ENCODE data around the gene SPATC1L. TPM values are rescaled to one million over a fixed set of nuclear protein-coding genes. Genes with fewer than 3 reads are reported as not detected.

SPATC1L gene
- total and polyA plus RNA-seq, 2 donors (not counting 1 experiment from before 2014, with no cell fraction given) = 11.4 to 15.4 TPM

DNA sequence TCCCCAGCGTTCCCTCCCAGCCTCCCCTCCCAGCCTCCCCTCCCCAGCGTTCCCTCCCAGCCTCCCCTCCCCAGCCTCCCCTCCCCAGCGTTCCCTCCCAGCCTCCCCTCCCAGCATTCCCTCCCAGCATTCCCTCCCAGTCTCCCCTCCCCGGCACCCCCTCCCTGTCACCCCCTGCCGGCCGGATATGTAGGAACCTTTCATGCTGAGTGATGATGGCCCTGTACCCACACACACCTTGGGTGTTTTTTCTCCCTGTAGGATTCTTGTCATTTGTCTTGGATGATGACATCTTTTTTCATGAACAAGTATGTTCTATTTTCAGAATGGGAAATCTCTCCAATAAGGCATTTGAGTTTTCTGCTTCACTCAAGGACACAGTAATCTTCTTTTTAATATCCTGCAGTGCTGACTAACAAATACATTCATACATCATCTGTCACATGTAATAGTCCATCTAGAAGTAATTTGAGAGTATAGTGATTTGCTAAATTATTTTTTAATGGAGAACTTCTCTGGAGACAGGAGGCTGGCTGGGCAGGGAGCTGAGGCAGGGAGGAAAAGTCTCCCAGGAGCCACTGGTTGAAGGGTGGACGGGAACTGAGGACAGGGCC, 48.4 kb downstream of the SPATC1L start:
- no peak overlapping the region for H3K4me2 ChIP-seq (replicated peaks; ENCODE audit: low read depth, low read length, poor library complexity, severe bottlenecking)
- peaks cover 3% of the 10 kb centered on the region for H3K27me3 Mint-ChIP-seq
- POLR2A ChIA-PET = no interaction called here
- H3K27ac Mint-ChIP-seq = no peak overlapping the region
- no peaks in the 10 kb centered on the region for H3K4me1 Mint-ChIP-seq
- H3K4me3 Mint-ChIP-seq = no peak overlapping the region
- no peaks in the 10 kb centered on the region for H4K20me1 ChIP-seq (ENCODE audit: control insufficient read depth, insufficient read depth, low read length, poor library complexity, severe bottlenecking)
- no peak overlapping the region for H3K4me3 ChIP-seq (ENCODE audit: control extremely low read depth in 1 of 5, extremely low read depth in 1 of 5, insufficient read depth in 1 of 5, low read depth in 2 of 5, low read length in 4 of 5)
- no peaks in the 10 kb centered on the region for H3K9me3 Mint-ChIP-seq (ENCODE audit: insufficient read depth)
- H3K27ac ChIP-seq (ENCODE audit: low read length in 2 of 2) = no peak overlapping the region
- TF ChIP-seq EZH2 (IDR thresholded peaks at IDR 0.05; ENCODE audit: borderline replicate concordance, insufficient read depth, low read depth, low read length, poor library complexity, severe bottlenecking) = no peak
- TF ChIP-seq, protein P1, sequence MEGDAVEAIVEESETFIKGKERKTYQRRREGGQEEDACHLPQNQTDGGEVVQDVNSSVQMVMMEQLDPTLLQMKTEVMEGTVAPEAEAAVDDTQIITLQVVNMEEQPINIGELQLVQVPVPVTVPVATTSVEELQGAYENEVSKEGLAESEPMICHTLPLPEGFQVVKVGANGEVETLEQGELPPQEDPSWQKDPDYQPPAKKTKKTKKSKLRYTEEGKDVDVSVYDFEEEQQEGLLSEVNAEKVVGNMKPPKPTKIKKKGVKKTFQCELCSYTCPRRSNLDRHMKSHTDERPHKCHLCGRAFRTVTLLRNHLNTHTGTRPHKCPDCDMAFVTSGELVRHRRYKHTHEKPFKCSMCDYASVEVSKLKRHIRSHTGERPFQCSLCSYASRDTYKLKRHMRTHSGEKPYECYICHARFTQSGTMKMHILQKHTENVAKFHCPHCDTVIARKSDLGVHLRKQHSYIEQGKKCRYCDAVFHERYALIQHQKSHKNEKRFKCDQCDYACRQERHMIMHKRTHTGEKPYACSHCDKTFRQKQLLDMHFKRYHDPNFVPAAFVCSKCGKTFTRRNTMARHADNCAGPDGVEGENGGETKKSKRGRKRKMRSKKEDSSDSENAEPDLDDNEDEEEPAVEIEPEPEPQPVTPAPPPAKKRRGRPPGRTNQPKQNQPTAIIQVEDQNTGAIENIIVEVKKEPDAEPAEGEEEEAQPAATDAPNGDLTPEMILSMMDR (IDR thresholded peaks at IDR 0.05) = no peak
- H3K36me3 ChIP-seq (replicated peaks in 1 of 2; ENCODE audit: control extremely low read depth in 1 of 2, control insufficient read depth in 1 of 2, extremely low read depth in 1 of 2, insufficient read depth in 2 of 2, low read length in 1 of 2) = no peaks in the 10 kb centered on the region
- no peak for ATAC-seq (ENCODE audit: low read depth)
- no peaks in the 10 kb centered on the region for H3K27me3 ChIP-seq (replicated peaks in 1 of 4; ENCODE audit: control extremely low read depth in 1 of 4, control insufficient read depth in 3 of 4, insufficient read depth in 4 of 4, low read length in 3 of 4)
- peaks cover 0 to 3% (median 0%) of the 10 kb centered on the region in 3 donors for H3K9me3 ChIP-seq (ENCODE audit: control extremely low read depth in 1 of 3, control insufficient read depth in 2 of 3, insufficient read depth in 1 of 3, low read length in 2 of 3)
- no peak for DNase-seq
- no peak overlapping the region for H3K9ac ChIP-seq (ENCODE audit: low read length)
- no peaks in the 10 kb centered on the region for H3K4me1 ChIP-seq (ENCODE audit: control insufficient read depth in 2 of 2, insufficient read depth in 2 of 2, low read length in 2 of 2)
- intact Hi-C loops (cut with micrococcal nuclease) = no loop called here
- H3K79me2 ChIP-seq (ENCODE audit: control insufficient read depth, insufficient read depth, low read length) = no peaks in the 10 kb centered on the region
- no peak overlapping the region for H2AFZ ChIP-seq (ENCODE audit: insufficient read depth, low read depth, low read length, poor library complexity, severe bottlenecking)
- WGBS (ENCODE audit: insufficient coverage) = 92% methylated on average over 1 of the region's 7 CpGs
- CTCF ChIA-PET = no interaction called here

- WGBS (ENCODE audit: insufficient coverage) = 97% methylated on average over 85 of the region's 85 CpGs
- H3K4me1 ChIP-seq (ENCODE audit: control insufficient read depth in 2 of 2, insufficient read depth in 2 of 2, low read length in 2 of 2) = no peaks in the 10 kb centered on the region
- no peak overlapping the region for H3K4me3 ChIP-seq (ENCODE audit: control extremely low read depth in 1 of 5, extremely low read depth in 1 of 5, insufficient read depth in 1 of 5, low read depth in 2 of 5, low read length in 4 of 5)
- H3K9ac ChIP-seq (ENCODE audit: low read length) = no peak overlapping the region
- DNase-seq (no peak), ATAC-seq (ENCODE audit: low read depth) (no peak)
- Mint-ChIP-seq H3K9me3 (ENCODE audit: insufficient read depth) (no peaks in the 10 kb centered on the region), H3K4me1 (no peaks in the 10 kb centered on the region), H3K27ac (no peak overlapping the region), H3K27me3 (peaks cover 3% of the 10 kb centered on the region), H3K4me3 (no peak overlapping the region)
- H3K9me3 ChIP-seq (ENCODE audit: control extremely low read depth in 1 of 3, control insufficient read depth in 2 of 3, insufficient read depth in 1 of 3, low read length in 2 of 3) = peaks cover 0 to 6% (median 0%) of the 10 kb centered on the region in 3 donors
- ChIA-PET CTCF (no interaction called here), POLR2A (no interaction called here)
- H3K79me2 ChIP-seq (ENCODE audit: control insufficient read depth, insufficient read depth, low read length) = no peaks in the 10 kb centered on the region
- no peak overlapping the region for H2AFZ ChIP-seq (ENCODE audit: insufficient read depth, low read depth, low read length, poor library complexity, severe bottlenecking)
- no peak overlapping the region for H3K27ac ChIP-seq (ENCODE audit: low read length in 2 of 2)
- no peaks in the 10 kb centered on the region for H3K27me3 ChIP-seq (replicated peaks in 1 of 4; ENCODE audit: control extremely low read depth in 1 of 4, control insufficient read depth in 3 of 4, insufficient read depth in 4 of 4, low read length in 3 of 4)
- H4K20me1 ChIP-seq (ENCODE audit: control insufficient read depth, insufficient read depth, low read length, poor library complexity, severe bottlenecking) = no peaks in the 10 kb centered on the region
- intact Hi-C loops (cut with micrococcal nuclease) = no loop called here
- no peak overlapping the region for H3K4me2 ChIP-seq (replicated peaks; ENCODE audit: low read depth, low read length, poor library complexity, severe bottlenecking)
- TF ChIP-seq EZH2 (IDR thresholded peaks at IDR 0.05; ENCODE audit: borderline replicate concordance, insufficient read depth, low read depth, low read length, poor library complexity, severe bottlenecking) = no peak
- TF ChIP-seq, protein P1 (IDR thresholded peaks at IDR 0.05) = no peak
- no peaks in the 10 kb centered on the region for H3K36me3 ChIP-seq (replicated peaks in 1 of 2; ENCODE audit: control extremely low read depth in 1 of 2, control insufficient read depth in 1 of 2, extremely low read depth in 1 of 2, insufficient read depth in 2 of 2, low read length in 1 of 2)
Observed at GRCh38 chr21:46131838-46132651, 52.2 kb downstream of the SPATC1L start.

Data from B cell (primary cell).